Esophagus muscularis mucosa (tissue), 3 donors: ENCODE measurements around the gene DCAF11.

ENCODE experiments used
- CTCF ChIP-seq, 3 experiments: fragments of 200-600 bp in 2 of 3; fragments of 450-650 bp in 1 of 3; sonication (generic) in 2 of 3; IDR thresholded peaks; one replicate each; pipeline ENCODE4 v1.5.1; 2017 to 2019; ENCODE audit warnings: antibody characterized with exemption in 3 of 3, mild to moderate bottlenecking in 2 of 3, moderate library complexity in 1 of 3
- POLR2A ChIP-seq: fragments of 450-650 bp; IDR thresholded peaks from one replicate; pipeline ENCODE4 v1.6.1; 2017; ENCODE audit warnings: antibody characterized with exemption, moderate library complexity, mild to moderate bottlenecking, low read depth
- POLR2AphosphoS5 ChIP-seq, 2 donors: sonication (generic); formaldehyde crosslinking; IDR thresholded peaks; one replicate each; pipeline ENCODE4 v1.6.1; 2017; ENCODE audit warnings: antibody characterized with exemption in 2 of 2

DNA sequence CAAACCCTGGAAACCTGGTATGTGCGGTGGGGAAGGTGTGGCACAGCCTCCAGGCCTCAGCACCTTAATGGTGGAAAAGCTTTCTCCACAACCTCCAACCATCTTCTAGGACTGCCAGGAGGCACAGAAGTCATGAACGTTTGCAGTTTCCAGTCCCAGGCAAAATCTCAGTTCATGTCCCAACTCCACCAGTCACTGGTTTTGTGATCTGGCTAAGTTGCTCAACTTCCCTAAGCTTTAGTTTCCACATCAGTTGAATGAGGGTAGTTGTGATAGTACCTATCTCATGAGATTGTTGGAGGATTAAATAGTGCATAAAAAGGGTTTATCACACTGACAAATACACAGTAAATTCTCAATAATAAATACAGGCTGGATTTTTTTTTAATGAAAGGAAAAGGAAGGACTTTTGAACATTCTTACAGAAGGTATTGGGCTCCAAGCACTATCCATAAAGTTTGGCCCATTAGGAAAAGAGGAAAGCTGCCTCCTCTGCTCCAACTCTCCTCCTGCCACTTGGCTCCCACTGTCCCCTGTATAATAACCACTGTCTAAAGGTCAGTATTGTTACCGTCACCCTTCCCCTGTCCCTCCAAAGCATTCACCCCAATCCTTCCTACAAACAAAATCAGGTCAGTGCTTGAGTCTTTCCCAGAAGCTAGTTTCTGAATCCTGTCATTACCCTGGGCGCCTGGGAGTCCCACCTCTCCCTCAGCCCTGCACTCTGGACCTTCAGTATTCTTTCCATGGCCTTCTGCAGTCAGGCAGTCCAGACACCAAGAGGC is 14.2 kb upstream of the DCAF11 start:
- TF ChIP-seq CTCF (IDR thresholded peaks at IDR 0.05) (no peak), POLR2A (no peak), POLR2AphosphoS5 (IDR thresholded peaks at IDR 0.05) (no peak)
